Measurements from ENCODE around the gene BANF2. TPM values are rescaled to one million over a fixed set of nuclear protein-coding genes. Genes with fewer than 3 reads are reported as not detected.

Gene BANF2
- total and polyA plus RNA-seq, 10 of the 15 experiments (the other 5 are each of a cell fraction or from before 2014, with no cell fraction given), result not detected

DNA sequence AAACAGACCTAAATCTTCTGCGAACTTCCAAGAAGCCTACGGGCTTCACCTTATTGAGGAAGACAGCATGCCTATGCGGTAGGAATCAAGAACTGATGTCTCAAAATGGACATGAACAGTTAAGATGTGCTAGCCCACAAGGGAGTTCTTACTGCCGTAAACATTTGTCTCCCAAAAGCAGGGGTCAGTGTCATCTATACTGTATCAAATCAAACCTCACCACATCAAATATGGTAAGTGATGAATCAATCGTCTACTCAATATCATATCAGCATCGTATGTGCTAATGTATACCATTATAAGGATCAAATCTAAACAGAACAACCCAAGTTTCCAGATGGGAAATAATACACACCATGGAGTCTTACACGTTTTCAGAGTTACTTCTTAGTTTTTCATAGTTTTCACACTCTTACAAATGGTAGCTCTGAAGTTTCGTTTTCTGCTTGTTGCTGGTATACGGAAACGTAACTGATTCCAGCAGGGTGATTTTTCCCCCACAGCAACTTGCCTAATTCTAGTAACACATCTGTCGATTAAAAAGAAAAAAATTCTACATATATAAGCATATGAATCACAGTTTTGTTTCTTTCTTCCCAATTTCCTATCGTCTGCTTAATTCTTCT, 30.3 kb upstream of the BANF2 start:
- Histone ChIP-seq H3K4me1 (ENCODE audit: control insufficient read depth, insufficient read depth, low read length) (peaks cover 4% of the 10 kb centered on the region), H3K4me2 (ENCODE audit: control insufficient read depth, insufficient read depth) (no peak overlapping the region), H4K20me1 (ENCODE audit: control insufficient read depth, insufficient read depth) (no peaks in the 10 kb centered on the region), H3K9me3 (replicated peaks; ENCODE audit: control insufficient read depth, insufficient read depth, low read length) (no peaks in the 10 kb centered on the region), H3K27ac (ENCODE audit: control insufficient read depth, insufficient read depth) (no peak overlapping the region), H3K9ac (ENCODE audit: control insufficient read depth, insufficient read depth, low read length) (no peak overlapping the region), H2AFZ (ENCODE audit: control insufficient read depth, low read depth, low read length) (no peak overlapping the region), H3K79me2 (ENCODE audit: control insufficient read depth, insufficient read depth, low read length) (peaks cover 10% of the 10 kb centered on the region), H3K27me3 (replicated peaks in 1 of 2; ENCODE audit: control insufficient read depth in 2 of 2, insufficient read depth in 2 of 2, low read length in 1 of 2) (no peaks in the 10 kb centered on the region), H3K4me3 (no peak overlapping the region), H3K36me3 (ENCODE audit: control insufficient read depth in 2 of 2, insufficient read depth in 2 of 2, low read length in 1 of 2) (no peaks in the 10 kb centered on the region; a peak in 2 of 4 replicates)
- FAIRE-seq, result no peak
- RAD21 ChIA-PET (ENCODE audit: unreplicated experiment), result no interaction called here
- POLR2A ChIA-PET, result no interaction called here
- DNase-seq (ENCODE audit: low read depth, low spot score), result no peak
- SMC1A ChIA-PET (ENCODE audit: uncharacterized antibody, unreplicated experiment), result no interaction called here
- CTCF ChIA-PET, result no interaction called here
- in situ Hi-C loops (cut with MboI) (no loop called here), intact Hi-C loops (cut with micrococcal nuclease; ENCODE audit: unreplicated experiment) (no loop called here)
- no TSS peak for BruUV-seq (replicated peaks)
- no peak for TF ChIP-seq BCL11A (IDR thresholded peaks at IDR 0.05; ENCODE audit: low read depth, low read length)
- no peak for TF ChIP-seq BACH1 (IDR thresholded peaks at IDR 0.05; ENCODE audit: borderline replicate concordance)
- TF ChIP-seq, protein P1, sequence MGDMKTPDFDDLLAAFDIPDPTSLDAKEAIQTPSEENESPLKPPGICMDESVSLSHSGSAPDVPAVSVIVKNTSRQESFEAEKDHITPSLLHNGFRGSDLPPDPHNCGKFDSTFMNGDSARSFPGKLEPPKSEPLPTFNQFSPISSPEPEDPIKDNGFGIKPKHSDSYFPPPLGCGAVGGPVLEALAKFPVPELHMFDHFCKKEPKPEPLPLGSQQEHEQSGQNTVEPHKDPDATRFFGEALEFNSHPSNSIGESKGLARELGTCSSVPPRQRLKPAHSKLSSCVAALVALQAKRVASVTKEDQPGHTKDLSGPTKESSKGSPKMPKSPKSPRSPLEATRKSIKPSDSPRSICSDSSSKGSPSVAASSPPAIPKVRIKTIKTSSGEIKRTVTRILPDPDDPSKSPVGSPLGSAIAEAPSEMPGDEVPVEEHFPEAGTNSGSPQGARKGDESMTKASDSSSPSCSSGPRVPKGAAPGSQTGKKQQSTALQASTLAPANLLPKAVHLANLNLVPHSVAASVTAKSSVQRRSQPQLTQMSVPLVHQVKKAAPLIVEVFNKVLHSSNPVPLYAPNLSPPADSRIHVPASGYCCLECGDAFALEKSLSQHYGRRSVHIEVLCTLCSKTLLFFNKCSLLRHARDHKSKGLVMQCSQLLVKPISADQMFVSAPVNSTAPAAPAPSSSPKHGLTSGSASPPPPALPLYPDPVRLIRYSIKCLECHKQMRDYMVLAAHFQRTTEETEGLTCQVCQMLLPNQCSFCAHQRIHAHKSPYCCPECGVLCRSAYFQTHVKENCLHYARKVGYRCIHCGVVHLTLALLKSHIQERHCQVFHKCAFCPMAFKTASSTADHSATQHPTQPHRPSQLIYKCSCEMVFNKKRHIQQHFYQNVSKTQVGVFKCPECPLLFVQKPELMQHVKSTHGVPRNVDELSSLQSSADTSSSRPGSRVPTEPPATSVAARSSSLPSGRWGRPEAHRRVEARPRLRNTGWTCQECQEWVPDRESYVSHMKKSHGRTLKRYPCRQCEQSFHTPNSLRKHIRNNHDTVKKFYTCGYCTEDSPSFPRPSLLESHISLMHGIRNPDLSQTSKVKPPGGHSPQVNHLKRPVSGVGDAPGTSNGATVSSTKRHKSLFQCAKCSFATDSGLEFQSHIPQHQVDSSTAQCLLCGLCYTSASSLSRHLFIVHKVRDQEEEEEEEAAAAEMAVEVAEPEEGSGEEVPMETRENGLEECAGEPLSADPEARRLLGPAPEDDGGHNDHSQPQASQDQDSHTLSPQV (IDR thresholded peaks at IDR 0.05), result no peak
- TF ChIP-seq JUND (IDR thresholded peaks at IDR 0.05; ENCODE audit: low read depth, low read length), result no peak
- TF ChIP-seq FOS (IDR thresholded peaks at IDR 0.05; ENCODE audit: borderline replicate concordance, extremely low read depth, insufficient read length), result no peak
- TF ChIP-seq CBFB (IDR thresholded peaks at IDR 0.05; ENCODE audit: low read depth), result no peak
- TF ChIP-seq, protein P2, sequence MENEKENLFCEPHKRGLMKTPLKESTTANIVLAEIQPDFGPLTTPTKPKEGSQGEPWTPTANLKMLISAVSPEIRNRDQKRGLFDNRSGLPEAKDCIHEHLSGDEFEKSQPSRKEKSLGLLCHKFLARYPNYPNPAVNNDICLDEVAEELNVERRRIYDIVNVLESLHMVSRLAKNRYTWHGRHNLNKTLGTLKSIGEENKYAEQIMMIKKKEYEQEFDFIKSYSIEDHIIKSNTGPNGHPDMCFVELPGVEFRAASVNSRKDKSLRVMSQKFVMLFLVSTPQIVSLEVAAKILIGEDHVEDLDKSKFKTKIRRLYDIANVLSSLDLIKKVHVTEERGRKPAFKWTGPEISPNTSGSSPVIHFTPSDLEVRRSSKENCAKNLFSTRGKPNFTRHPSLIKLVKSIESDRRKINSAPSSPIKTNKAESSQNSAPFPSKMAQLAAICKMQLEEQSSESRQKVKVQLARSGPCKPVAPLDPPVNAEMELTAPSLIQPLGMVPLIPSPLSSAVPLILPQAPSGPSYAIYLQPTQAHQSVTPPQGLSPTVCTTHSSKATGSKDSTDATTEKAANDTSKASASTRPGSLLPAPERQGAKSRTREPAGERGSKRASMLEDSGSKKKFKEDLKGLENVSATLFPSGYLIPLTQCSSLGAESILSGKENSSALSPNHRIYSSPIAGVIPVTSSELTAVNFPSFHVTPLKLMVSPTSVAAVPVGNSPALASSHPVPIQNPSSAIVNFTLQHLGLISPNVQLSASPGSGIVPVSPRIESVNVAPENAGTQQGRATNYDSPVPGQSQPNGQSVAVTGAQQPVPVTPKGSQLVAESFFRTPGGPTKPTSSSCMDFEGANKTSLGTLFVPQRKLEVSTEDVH (IDR thresholded peaks at IDR 0.05; ENCODE audit: low read depth, partially characterized antibody), result no peak
- no peak for TF ChIP-seq SMAD5 (IDR thresholded peaks at IDR 0.05; ENCODE audit: low read depth)
- no peak for TF ChIP-seq HCFC1 (IDR thresholded peaks at IDR 0.05; ENCODE audit: low read length)
- TF ChIP-seq, protein P3, sequence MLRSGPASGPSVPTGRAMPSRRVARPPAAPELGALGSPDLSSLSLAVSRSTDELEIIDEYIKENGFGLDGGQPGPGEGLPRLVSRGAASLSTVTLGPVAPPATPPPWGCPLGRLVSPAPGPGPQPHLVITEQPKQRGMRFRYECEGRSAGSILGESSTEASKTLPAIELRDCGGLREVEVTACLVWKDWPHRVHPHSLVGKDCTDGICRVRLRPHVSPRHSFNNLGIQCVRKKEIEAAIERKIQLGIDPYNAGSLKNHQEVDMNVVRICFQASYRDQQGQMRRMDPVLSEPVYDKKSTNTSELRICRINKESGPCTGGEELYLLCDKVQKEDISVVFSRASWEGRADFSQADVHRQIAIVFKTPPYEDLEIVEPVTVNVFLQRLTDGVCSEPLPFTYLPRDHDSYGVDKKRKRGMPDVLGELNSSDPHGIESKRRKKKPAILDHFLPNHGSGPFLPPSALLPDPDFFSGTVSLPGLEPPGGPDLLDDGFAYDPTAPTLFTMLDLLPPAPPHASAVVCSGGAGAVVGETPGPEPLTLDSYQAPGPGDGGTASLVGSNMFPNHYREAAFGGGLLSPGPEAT (IDR thresholded peaks at IDR 0.05; ENCODE audit: low read depth), result no peak
- WGBS (ENCODE audit: insufficient coverage, insufficient replicate concordance, low lambda C conversion rate, missing lambda C conversion rate), result 96% methylated on average over 12 of the region's 12 CpGs
- no peak for ATAC-seq
